GM19240 (cell line): ENCODE data around the gene ADRM1.
A peak's percentile ranks its signal among the peaks of the same experiment; 100 is the strongest.

Source experiments
- DNase-seq: peaks from one replicate; pipeline ENCODE4 v3.0.0; 2011; ENCODE audit warnings: low spot score; ENCODE audit not compliant: insufficient read length

The ADRM1 gene

DNA sequence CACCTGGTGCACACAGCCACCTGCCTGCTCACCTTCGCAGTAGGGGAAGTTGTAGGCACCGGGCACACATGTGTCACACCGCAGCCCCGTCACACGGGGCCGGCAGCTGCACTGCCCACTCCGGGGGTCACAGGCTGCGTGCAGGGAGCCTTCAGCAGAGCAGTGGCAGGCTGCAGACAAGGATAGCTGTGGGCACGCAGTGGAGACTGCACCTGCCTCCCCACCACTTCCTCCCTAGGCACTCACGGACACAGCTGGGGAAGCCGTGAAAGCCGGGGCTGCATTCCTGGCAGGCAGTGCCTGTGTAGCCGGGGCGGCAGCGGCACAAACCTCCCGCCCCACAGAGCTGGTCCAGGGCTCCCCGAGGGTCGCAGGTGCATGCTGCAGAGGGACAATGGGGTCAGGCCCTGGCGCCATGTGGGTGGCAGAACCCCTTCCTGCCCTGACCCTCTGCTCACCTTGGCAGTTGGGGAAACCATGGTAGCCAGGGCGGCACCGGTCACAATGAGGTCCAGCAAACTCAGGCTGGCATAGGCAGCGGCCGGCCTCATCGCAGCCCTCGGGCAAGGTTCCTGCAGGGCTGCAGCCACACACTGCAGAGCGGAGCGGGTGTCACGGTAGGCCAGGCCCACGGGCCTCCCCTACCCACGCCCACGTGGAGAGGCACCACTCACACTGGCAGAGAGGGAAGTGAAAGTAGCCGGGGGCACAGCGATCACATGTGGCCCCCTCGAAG, 34.9 kb downstream of the ADRM1 start:
- no peak for DNase-seq

DNA sequence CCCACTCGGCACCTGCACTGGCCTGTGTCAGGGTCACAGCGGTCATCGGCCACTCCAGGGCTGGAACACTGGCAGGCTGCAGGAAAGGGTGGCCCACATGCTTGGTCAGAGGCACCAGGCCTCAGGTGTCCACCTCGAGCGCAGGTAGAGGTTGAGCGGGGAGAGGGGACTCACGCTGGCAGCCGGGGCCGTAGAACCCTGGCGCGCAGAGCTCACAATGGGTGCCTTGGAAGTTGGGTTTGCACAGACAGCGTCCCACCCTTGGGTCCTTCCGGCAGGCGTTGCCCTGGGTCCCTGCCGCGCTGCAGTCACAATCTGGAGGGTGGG, 35.5 kb downstream of the ADRM1 start:
- no peak for DNase-seq

DNA sequence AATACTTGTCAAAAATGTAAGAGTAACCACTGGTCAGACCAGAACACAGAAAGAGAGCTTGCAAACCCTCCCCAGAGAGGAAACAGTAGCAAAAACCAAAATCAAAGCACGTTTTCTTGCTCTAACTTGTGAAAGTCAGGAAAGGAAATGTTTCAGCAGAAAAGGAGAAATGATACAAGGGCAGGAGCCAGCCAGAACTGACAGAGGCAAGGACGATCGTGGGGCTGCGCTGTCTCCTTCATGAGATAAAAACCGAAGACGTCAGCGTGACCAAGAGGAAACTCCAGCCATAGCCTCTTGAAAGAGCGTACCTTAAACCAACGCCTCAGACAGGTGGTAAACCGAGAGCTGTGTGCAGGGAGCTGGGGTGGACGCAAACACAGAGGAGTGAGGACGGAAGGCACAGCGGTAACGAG, 36.9 kb downstream of the ADRM1 start:
- DNase-seq: peak; percentile 77

DNA sequence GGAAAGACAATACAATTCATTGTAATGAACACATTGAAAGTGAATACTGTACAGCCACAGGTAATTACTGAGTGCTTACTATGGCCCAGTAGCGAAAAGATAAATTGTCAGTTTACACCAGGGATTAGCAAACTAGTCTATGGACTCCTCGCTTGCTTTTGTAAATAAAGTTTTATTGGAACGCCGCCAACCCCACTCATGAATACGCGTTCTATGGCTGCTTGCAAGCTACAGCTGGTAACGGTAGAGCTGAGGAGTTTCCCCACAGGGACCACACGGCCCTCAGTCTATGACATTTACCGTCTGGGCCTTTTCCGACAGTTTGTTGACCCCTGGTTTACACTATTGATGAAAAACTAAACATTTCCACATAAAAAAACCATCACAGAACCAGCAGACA, 40.1 kb downstream of the ADRM1 start:
- DNase-seq: no peak

DNA sequence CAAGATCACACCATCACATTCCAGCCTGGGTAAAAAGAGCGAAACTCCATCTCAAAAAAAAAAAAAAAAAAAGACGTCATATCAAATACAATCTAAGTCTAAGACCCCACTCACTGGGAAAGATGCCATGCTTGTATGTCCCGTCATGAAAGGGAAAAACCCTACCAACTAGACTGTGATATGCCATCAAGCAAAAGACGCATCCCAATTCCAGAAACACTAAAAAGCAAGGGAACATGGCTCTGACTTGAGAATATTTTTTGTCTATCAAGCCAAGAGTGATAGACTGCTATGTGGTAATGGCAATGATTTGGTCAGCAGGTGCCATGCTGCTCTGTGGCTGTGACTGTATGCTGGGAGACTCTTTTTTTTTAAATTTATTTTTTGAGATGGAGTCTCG, 41.3 kb downstream of the ADRM1 start:
- no peak for DNase-seq

DNA sequence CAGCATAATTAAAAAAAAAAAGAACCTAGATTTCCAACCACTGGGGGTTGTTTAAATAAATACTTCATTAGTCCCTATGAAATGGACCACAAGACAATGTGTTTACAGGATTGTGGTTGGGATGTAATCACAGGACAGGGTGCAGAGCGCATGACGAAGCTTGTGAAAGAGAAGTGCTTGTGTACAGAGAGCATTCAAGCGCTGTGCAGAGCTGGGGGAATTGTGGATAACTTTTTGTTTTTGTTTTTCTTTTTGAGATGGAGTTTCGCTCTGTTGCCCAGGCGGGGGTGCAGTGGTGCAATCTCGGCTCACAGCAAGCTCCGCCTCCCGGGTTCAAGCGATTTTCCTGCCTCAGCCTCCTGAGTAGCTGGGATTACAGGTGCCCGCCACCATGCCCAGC, 42.0 kb downstream of the ADRM1 start:
- DNase-seq: no peak

DNA sequence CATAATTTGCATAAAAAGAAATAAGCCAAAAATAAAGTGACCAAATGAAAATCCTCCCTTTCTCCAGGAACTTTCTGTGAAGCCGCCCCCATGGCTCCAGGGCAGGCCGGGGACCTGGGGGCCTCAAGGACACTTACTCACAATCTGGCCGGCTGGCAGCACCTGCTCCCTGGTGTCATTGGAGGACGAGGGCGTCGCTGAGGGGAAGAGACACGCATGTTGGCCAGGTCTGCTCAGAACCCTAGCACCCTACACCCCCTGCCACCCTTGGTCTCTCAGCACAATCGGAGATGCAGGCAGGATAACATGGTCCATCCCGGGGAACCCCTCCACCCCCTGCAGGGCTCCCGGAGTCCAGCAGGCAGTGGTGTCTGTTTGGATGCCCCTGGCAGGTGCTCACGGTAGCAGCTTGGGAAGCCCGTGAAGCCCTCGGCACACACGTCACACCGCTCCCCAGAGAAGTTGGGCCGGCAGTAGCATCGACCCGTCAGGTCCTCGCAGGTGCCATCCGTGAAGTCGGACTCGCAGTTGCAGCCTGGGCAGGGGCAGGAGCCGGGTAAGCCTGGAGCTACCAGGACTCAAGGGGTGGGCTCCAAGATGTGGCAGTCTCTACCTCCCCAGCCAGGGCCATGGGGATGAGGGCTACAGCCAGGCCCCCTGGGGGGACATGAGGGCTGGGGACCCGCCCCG, 43.0 kb downstream of the ADRM1 start:
- DNase-seq: no peak

DNA sequence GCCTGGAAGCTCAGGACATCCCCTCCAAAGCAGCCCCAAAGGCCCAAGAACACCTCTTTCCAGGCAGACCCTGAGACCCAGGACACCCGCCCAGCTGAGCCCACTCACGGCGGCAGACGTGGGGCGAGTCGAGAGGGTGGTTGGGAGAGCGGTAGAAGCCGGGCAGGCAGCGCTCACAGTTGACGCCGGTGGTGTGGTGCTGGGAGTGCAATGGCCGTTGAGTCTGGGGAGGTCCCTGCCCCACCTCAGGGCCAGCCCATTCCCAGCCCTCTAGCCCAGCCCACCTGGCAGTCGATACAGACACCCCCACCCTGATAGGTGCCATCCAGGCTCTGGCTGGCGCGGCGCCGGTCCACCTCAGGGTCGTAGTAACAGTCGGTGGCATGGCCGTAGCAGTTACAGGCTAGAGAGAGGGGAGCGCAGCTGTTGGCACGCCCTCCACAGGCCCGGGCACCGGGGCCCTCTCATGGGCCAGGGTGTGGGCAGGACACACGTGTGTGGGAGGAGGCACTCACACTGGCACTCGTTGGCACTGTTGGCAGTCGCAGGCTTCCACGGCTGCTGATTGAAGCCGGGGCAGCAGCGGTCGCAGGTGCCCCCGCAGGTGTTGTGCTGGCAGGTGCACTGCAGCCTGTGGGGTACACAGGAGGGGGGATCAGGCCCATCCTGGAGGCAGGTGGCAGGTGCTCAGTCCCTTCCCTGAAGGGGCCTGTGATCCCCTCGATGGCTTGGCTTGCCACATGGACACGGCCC, 43.8 kb downstream of the ADRM1 start:
- DNase-seq: no peak

DNA sequence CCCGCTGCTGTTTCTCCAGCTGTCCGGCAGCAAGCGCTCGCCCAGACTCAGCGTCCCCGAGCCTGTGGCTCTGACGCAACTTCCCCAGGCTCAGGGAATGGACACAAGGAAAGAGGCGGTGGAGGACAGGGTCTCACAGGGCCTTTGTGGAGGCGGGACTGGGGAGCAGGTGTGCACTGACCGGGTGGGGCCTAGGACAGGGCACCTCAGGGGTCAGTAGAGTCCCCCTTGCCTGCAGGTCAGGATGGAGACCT, 44.3 kb downstream of the ADRM1 start:
- DNase-seq: no peak

DNA sequence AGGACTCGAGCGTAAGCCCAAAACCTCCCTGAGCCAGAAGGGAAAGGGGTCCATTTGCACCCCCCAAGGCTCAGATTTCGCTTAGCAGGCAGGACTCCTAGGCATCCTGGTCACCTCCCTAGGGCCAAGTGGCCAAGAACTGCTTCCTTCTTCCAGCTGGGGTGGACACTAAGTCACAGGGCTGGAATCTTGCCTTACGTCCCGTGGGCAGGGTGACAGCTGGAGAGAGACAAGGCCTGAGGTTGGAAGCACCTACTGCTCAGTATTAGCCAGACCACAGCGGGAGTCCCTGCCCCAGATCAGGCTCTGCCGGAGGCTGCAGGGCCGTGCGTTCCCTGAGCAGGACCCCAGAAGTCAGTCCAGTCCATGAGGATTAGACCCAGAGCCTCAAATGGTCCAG, 44.6 kb downstream of the ADRM1 start:
- DNase-seq: no peak

DNA sequence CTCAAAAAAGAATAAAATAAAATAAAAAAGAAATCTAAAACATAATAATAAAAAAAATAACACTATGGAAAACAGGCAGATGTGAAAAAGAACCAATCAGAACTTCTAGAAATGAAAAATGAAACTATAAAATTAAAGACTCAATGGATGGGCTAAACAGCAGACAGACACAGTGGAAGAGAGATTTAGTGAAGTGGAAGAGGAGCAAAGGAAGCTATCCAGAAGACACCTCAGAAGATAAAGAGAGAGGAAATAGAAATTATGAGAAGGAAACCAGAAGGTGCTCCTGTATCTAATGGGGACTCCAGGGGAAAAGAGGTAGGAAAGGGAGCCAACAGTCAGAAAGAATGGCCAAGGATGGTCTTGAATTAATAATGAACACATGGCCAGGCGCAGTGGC, 45.8 kb downstream of the ADRM1 start:
- no peak for DNase-seq

DNA sequence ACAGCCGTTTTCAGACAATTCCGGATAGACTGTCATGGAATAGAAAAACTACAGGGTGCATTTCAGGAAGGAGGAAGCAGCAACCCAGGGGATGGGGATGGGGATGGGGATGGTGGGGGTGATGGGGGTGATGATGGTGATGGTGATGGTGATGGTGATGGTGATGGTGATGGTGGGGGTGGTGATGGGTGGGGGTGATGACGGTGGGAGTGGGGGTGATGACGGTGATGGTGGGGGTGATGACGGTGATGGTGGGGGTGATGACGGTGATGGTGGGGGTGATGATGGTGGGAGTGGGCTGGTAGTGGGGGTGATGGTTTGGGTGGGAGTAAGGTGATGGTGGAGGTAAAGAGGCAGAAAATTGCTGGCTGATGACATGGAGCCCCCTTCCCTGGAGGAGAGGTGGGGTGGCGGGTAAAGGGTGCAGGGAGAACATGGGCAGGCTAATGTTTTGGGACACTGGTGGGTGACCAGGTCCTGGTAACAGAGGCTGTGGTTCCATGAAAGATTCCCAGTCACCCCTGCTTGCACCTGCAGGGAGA, 46.8 kb downstream of the ADRM1 start:
- DNase-seq: no peak

DNA sequence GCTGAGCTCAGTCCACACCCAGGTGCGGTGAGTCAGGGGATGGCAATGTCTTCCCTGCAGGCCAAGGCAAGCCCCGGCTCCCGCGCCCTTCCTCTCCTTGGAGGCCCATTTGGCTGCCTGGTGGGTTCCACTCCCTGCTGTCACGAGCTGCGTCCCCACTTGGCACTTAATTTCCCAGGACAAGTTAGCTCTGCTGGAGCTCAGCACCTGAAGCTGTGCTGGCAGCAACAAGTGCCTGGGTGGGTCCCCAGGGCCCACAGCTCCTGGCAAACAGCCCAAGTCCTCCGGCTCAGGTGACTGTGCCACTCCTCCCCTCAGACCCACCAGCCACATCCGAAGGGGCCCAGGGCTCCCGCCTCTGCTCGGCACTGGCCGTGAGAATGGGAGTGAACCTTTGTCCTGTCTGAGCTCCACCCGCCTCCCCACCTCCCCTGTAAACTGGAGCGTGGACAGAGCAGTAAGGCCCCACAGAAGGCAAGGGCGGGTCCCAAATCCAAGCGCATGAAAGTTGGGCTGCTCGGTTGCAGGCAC, 47.4 kb downstream of the ADRM1 start:
- no peak for DNase-seq

DNA sequence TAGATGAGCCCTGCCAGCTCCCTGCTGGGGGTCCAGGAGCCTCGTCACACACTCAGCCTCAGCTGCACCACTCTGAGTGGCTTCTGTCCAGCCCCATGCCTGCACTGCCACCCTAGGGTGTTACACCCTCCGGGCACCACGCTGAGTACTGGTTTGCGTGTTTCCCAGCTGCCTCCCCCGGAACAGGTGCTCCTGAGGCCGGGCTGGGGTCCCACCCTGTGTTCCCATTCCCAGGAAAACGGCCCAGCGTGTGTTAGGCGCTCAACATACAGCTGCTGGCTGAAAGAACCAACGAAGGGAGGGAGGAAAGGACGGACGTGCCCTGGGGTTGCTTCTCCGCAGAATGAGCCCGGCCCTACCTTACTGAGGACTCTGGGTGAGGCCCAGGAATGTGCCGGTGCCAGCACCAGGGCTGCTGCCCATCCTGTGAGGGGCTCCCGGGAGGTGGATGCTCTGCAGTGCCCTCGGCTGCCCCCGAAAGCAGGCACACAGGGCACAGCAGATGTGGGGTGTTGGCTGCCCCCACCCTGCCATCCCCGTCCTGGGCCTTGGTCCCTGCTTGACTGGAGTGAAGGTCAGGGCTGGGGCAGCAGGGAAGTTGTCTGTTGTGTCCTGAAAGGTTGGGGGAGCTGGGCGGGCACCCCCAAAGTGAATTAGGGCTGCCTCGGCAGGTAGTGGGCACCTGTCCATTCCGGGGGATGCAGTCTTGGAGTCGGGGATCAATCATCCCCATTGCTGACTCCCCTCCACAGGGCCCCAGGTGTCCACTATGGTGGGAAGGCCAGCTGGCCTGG, 48.0 kb downstream of the ADRM1 start:
- DNase-seq: no peak

DNA sequence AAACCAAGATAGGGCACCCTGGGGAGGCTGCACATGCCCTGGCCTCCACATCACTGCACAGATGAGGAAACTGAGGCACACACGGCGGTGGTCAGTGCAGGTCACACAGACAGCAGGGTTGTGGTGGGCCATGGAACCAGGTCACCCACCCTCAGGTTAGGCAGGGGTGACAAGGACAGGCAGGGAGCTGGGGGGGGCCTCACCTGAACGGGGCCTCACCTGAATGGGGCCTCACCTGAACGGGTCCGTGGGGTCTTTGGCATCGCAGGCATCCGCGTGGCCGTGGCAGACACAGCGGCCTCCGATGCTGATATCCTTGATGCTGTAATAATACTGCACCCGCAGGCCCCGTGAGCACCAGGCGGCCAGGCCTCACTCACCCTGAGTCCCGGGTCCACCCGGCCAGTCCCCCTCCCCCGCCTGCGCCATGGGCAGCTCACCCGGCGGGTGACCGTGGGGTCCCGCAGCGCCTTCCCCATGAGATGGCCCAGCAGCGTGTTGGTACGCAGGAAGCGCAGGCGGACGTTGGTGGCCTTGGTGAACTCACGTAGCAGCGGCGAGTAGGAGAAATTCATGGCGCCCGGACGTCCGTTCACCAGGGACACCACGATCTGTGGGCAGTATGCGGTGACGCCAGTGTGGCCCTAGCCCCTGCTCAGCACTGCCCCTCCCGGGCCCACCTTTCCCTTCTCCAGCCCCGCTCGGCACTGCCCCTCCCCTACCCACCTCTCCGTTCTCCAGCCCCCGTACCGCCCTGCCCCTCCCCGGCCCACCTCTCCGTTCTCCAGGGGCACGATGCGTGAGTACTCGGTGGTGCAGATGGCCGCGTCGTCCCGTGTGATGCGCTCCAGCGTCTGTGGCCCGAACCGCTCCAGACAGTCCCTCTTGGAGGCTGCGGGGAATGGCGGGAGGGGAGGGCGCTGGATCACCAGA, 48.9 kb downstream of the ADRM1 start:
- no peak for DNase-seq

DNA sequence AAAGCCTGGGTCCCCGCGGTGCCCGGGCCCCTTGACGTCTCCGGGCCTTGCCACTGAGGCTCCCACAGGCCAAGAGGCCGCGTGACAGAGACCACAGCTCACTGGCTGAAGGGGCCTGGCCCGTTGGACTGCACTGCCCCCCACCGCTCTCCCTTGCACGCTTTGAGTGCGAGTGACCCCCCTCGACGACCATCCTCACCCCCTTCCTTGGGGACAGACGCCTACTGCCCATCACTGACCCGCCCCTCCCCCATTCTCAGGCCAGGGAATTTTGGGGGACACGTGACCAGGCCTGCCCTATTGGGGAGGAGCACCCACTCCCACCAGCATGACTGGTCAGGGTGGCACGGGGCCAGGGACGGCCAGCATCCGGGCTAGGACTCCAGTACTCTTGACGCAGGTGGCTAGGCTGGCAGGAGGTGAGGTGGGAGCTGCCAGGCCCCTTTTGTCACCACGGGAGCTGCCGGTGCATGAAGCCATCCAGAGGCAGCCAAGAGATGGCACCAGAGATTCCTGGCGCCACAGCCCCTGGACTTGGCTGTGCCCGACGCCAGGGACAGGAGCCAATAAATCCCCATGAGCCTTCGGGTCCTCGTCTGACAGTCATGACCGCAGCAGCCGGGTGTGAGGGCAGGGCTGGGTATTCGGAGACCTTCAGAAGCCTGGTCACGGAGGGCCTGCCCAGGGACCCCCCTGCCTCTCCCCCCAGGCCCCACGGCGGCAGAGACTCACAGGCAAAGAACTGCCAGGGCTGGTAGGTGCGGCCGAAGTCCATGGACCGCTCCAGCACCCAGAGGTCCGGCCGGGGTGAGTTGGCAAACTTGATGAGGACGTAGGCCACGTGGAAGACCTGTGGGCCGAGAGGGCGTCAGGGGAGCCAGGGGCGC, 49.8 kb downstream of the ADRM1 start:
- no peak for DNase-seq

DNA sequence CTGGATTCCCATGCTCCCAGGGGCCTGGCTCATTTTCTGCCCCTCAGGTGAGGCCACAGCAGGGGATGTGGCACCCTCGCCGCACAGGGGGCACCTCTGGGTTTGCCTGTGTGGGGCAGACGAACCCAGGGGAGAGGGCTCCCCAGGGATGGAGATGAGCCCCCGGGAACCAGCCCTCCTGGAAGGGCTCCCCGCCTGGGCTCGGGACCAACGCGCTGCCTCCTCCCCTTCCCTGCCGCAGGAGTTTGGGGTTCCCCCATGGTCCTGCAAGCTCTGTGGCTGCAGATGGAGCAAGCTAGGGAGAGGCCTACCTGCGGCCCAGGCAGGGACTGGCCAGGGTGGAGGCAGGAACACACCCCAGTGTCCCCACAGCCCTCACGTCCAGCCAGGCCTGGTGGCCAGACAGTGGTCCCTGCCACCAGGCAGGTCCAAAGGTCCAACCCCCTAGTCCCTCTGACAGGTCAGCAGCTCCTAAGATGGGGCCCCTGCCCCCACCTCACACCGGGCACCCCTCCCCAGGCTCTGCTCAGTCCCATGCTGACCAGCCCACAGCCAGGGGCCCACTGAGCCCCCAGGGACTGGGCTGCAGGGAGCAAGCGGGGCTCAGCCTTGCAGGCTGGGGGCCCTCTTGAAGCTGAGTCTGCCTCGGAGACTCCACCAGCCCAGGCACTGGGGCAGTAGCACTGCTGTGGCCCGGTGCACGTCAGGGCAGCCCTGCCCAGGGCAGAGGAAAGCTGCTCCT, 50.7 kb downstream of the ADRM1 start:
- no peak for DNase-seq

DNA sequence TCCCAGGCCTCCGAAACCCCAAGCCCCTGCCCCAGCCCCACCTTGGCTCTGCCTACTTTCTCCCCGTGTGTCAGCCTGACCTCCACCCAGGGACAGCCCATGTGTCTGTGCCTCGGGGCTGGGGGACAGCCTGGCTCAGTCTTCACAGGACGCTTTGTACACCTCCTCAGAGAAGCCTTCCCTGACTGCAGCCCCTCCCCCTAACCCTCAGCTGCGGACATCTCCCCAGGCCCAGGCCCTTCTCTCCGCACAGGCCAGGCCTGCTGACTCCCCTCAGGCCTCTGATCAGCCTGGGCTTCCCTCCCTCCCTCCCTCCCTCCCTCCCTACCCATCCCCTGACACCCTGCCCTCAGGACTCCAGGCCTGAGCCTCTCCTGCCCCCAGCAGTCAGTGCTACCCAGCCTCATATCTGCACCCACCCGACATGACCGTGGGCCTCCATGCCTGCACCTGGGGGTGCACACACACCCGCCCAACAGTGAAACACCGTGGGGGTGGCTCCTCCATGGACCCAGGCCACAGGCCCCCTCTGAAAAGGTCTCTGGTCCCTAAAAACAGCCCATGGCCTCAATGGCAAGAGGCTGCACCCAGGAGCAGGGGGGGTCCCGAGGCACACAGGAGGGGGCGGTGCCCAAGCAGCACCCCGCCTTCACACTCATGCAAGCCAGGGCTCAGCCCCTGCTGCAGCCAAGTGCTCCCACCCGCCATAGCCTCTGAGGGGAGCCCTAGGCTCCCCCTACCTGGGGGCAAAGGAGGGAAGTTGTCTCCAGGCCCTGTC, 51.4 kb downstream of the ADRM1 start:
- no peak for DNase-seq
